Stimulated activated CD8-positive, alpha-beta memory T cell treated with anti-CD3 and anti-CD28 coated beads, Interleukin-12 subunit alpha, Interleukin-12 subunit beta, amount 100 ng/mL, for 4 hours (primary cell): ENCODE measurements around the gene IP6K1.
"Not testable (repeated sequence)": the region's sequence is repeated elsewhere in the genome, so short reads cannot be mapped to it uniquely, and the experiment has no call there.

Experiments used
- DNase-seq: peaks from one replicate; pipeline ENCODE4 v3.0.0-alpha.2; 2020; ENCODE audit warnings: low read depth

IP6K1 gene

GRCh38 chr3:49763981-49764380, 22.4 kb downstream of the IP6K1 start:
- no peak for DNase-seq

DNA sequence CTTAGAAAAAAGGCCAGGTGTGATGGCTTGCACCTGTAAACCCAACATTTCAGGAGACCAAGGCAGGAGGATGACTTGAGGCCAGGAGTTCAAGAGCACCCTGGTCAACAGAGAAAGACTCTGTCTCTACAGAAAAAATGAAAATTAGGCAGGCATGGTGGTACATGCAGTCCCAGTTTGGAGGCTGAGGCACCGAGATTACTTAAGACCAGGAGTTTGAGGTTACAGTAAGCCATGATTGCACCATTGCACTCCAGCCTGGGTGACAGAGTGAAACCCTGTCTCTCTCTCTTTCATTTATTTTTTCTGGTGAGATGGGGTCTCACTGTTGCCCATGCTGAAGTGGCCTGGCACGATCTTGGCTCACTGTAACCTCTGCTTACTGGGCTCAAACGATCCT, 24.7 kb downstream of the IP6K1 start:
- DNase-seq = no peak

DNA sequence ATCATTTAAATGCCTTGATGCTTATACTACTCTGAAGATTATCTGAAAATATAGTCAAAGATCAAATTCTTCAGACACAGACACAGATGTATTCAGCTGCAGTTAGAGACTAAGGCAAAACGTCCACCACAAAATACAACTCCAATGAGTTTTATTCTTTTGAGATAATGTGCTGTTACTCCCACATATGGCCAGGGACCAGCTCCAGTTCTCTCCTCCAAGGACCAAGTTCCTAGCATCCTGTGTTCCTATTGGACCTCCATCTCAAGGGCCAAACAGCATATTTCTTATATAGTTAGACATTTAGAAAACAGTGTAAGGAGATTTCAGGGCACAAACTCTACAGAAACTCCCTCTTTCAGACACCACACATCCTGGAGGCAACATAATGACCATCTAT, 27.1 kb downstream of the IP6K1 start:
- DNase-seq = no peak

DNA sequence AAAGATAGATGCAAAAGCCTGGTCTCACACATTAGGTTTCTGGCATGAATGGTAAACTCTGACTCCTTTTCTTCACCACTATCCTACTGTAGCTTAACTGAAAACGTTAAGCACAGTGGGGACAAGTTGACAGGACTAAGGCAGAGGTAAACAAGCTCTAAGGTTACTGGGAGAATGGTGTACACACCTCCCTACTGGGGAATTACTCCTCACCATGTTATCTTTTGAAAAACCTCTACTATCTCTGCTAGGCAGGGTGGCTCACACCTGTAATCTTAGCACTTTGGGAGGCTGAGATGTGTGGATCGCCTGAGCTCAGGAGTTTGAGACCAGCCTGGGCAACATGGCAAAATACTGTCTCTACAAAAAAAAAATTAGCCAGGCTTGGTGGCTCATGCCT, 29.1 kb downstream of the IP6K1 start:
- DNase-seq = no peak

DNA sequence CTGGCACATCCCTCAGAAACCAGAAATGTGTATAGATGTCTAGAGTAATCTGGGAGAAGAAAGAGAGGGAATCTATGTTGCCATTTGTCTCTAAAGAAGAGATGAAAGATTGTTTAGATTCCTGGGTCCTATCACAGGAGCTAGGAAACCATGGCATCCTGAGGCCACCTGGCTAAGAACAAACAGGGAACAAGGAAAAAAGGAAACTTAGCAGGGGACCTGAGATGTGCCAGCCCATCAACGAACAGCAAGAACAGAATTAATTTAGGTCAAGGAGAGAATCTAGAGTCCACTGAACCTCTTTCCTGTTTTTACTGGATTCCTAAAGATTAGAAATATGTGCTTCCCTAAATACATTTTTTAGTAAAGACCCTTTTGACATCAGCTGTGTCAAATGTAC, 30.3 kb downstream of the IP6K1 start:
- DNase-seq = no peak

GRCh38 chr3:49754536-49754935, 31.8 kb downstream of the IP6K1 start:
- no peak for DNase-seq

DNA sequence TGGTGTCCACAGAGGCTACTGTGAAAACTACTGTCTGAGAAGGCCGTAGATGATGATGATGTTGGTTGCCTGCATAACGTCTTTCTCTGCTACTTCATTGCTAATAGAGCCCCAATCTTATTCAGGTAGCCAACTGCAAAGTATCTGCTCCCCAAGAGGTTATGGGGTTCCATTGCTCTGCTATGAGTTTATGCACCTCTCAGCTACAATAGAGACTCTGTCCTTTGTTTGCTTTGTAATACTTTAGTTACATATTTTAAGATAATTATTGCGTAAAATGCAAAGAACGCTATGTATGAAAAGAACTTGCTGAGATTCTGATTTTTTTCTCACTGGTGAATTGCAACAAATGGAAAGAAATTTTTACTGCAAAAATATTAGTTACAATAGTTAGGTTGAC, 34.8 kb downstream of the IP6K1 start:
- DNase-seq = no peak

DNA sequence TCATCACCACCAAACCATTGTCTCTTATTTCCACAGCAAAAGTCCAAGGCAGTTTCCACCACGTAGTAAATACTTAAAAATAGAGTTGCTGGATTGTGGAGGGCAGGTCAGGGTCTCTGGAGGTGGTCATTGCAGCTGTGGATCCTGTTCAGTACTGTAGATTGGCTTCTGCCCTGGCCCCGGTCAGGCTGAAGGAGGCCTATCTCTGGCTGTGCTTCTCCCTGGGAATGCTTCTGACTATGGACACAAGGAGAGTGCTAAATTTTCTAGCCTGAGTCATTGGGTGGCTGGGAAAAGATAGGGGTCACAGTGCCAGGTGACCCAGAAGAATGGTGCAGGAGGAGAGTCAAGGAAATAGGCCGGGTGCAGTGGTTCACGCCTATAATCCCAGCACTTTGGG, 36.3 kb downstream of the IP6K1 start:
- no peak for DNase-seq

DNA sequence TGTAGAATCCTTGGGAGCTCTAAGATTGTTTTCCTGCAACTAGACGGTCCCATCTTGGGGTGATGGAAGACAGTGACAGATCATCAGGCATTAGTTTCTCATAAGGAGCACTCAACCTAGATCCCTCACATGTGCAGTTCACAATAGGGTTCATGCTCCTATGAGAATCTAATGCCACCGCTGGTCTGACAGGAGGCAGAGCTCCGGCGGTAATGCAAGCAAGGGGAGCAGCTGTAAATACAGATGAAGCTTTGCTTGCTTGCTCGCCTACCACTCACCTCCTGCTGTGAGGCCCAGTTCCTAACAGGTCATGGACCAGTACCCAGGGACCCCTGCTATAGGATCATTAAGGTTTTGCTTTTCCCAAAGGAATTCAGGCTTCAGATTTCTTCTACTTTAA, 37.5 kb downstream of the IP6K1 start:
- DNase-seq = not testable (repeated sequence)

DNA sequence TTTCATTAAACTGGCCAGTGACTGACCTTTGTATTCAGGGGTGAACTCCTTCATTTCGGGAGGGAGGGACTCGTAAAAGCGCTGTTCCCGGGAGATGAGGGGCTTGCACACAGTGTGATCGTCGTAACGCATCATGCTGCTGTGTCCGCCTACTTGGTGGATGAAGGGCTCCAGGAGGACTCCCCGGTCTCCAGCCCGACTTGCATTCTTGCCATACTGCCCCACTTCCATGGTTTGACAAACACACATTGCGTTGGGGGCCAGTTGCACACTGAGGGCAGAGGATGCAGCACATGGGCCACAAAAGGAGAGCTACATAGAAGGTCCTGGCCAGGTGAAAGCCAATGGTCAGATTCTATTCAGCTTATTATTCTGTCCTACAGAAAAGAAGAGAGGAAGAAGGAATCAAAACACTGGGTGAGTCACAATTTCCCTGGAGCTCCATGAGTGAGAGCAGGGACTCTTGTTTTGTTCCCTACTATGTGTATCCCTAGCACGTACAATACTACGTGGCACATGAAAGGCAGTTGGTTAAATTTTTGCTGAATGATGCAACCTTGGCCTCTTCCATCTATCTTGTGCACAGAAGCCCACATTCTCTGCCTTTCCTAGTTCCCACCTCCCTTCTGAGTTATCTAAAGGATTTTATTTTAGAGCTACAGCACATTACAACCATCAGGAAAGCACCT, 38.4 kb downstream of the IP6K1 start:
- DNase-seq = no peak

DNA sequence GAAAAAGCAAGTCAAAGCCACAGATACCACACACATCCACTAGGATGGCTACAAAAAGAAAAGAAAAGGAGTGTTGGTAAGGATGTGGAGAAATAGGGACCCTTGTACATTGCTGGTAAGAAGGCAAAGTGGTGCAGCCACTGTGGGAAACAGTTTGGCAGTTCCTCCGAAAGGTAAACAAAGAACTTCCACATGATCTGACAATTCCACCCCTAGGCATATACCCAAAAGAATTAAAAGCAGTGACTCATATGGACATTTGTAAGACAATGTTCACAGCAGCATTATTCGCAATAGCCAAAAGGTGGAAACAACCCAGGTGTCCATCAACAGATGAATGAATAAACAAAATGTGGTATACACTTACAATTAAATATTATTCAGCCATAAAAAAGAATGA, 40.4 kb downstream of the IP6K1 start:
- DNase-seq = no peak

DNA sequence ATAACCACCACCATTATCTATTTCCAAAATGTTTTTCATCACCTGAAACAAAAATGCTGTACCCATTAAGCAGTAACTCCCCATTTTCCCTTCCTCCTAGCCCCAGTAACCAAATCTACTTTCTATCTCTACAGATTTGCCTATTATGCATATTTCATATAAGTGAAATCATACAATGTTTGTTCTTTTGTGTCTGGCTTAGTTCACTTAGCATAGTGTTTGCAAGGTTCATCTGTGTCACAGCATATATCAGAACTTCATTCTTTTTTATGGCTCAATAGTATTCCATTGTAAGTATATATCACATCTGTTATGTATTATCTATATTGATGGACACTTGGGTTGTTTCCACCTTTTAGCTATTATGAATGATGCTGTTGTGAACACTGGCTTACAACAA, 45.9 kb downstream of the IP6K1 start:
- DNase-seq = no peak

DNA sequence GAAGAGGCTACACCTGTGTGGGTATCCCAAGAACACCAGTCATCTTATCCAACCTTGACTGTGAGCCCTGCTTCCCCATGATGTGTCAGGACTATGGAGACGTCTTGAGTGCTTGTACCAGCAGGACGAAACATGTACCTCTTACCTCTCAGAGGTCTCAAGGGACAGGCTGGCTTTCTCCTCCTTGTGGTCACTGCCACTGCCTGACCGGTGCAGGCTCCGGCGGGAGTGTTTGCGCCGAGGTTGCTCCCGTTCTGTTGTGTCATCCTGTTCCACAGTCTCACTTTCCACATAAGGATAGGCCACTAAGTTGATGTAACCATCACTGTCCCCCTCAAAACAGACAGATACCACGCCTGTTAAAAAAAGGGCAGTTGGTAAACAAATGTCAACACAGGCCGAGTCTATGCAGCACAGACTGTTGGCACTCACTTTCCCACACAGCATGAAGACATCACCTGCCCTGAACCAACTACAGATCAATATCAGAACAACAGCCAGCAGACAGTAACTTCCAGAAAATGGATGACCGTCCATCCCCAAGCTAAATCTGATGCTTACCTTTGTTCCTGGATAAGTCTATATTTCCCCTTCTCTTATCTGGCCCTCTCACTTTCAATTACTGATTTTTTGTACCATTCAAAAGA, 48.2 kb downstream of the IP6K1 start:
- DNase-seq = no peak

GRCh38 chr3:49734752-49735151, 51.6 kb downstream of the IP6K1 start:
- DNase-seq = no peak

GRCh38 chr3:49733551-49733950, 52.8 kb downstream of the IP6K1 start:
- no peak for DNase-seq

DNA sequence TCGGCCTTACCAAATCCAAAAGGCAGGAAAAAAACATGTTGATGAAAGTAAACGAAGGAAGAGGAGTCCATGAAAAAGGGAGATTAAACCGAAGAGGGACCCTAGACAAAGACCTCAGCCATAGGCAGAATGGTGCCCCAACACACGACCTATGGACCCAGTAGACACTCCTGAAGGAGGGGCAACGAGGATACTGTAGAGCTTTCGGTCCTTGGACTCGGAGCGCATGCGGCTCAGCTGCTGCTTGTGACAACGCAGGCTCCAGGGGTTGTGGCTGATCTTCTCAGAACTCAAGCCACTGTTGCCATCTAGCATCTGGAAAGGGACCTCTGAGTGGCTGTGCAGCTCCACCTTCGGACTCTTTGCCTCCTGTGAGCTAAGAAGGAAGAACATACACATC, 53.7 kb downstream of the IP6K1 start:
- no peak for DNase-seq

DNA sequence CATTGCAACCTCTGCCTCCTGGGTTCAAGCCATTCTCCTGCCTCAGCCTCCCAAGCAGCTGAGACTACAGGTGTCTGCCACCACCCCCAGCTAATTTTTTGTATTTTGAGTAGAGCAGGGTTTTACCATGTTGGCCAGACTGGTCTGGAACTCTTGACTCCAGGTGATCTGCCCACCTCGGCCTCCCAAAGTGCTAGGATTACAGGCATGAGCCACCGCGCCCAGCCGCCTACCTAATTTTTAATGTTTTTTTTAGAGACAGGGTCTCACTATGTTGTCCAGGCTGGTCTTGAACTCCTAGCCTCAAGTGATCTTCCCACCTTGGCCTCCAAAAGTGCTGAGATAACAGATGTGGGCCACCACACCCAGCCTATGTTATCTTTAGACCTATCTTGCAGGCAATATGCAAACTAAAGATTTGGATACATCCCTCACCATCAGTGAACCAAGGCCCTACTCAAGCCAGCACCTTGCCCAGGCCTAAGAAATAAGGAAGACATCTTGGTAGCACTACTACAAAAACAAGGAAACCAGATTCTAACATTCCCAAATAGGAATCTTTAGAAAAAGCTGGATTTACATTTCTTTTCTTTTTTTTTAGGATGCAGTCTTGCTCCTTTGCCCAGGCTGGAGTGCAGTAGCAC, 56.3 kb downstream of the IP6K1 start:
- DNase-seq = no peak

DNA sequence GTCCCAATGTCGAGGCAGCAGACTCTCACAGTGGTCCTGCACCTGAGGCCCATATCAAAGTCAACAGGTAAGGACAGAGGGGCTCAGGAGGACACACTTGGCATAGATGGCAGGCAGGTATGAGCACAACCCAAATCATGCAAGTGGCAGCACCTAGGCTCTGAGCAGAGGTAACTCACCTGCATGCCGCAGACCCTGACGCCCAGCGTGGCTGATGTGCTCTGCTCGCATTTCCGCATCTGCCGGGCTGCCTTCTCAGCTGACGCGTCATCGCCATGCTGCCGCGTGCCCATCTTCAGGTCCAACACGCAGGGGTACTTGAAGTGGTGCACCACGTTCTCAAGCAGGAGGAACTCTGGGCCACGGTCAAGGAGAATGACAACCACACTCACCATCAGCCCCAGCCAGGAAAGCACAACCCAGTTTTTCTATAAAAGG, 58.4 kb downstream of the IP6K1 start:
- no peak for DNase-seq

- no peak for DNase-seq
Measured at GRCh38 chr3:49727154-49727923, 59.0 kb downstream of the IP6K1 start.

- no peak for DNase-seq
Measured at GRCh38 chr3:49725906-49726681, 60.2 kb downstream of the IP6K1 start.

GRCh38 chr3:49724586-49724985, 61.8 kb downstream of the IP6K1 start:
- no peak for DNase-seq
